ENCODE measurements around the gene NEUROG1. TPM values are rescaled to one million over a fixed set of nuclear protein-coding genes. Genes with fewer than 3 reads are reported as not detected.

Gene NEUROG1
- polyA plus RNA-seq, 1 donor from 2014 or later: not detected

GRCh38 chr5:135567661-135568060 is 31.9 kb upstream of the NEUROG1 start:
- no peaks in the 10 kb centered on the region for H3K9me2 ChIP-seq (ENCODE audit: insufficient read depth, low read length)
- H3F3A ChIP-seq (ENCODE audit: insufficient read depth, low read length, poor library complexity, severe bottlenecking): no peaks in the 10 kb centered on the region
- TF ChIP-seq EP300 (conservative IDR thresholded peaks at IDR 0.05; ENCODE audit: poor library complexity, severe bottlenecking): no peak
- TF ChIP-seq TAF1 (IDR thresholded peaks at IDR 0.05; ENCODE audit: low read depth): no peak
- TF ChIP-seq RAD21 (conservative IDR thresholded peaks at IDR 0.05): no peak
- TF ChIP-seq MXI1 (conservative IDR thresholded peaks at IDR 0.05; ENCODE audit: poor library complexity, severe bottlenecking): no peak
- TF ChIP-seq, protein P1, sequence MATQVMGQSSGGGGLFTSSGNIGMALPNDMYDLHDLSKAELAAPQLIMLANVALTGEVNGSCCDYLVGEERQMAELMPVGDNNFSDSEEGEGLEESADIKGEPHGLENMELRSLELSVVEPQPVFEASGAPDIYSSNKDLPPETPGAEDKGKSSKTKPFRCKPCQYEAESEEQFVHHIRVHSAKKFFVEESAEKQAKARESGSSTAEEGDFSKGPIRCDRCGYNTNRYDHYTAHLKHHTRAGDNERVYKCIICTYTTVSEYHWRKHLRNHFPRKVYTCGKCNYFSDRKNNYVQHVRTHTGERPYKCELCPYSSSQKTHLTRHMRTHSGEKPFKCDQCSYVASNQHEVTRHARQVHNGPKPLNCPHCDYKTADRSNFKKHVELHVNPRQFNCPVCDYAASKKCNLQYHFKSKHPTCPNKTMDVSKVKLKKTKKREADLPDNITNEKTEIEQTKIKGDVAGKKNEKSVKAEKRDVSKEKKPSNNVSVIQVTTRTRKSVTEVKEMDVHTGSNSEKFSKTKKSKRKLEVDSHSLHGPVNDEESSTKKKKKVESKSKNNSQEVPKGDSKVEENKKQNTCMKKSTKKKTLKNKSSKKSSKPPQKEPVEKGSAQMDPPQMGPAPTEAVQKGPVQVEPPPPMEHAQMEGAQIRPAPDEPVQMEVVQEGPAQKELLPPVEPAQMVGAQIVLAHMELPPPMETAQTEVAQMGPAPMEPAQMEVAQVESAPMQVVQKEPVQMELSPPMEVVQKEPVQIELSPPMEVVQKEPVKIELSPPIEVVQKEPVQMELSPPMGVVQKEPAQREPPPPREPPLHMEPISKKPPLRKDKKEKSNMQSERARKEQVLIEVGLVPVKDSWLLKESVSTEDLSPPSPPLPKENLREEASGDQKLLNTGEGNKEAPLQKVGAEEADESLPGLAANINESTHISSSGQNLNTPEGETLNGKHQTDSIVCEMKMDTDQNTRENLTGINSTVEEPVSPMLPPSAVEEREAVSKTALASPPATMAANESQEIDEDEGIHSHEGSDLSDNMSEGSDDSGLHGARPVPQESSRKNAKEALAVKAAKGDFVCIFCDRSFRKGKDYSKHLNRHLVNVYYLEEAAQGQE (IDR thresholded peaks at IDR 0.05; ENCODE audit: borderline replicate concordance): no peak
- TF ChIP-seq EZH2 (IDR thresholded peaks at IDR 0.05; ENCODE audit: borderline replicate concordance, insufficient read depth, low read length, poor library complexity, severe bottlenecking): no peak
- TF ChIP-seq POLR2AphosphoS5 (IDR thresholded peaks at IDR 0.05): no peak
- no peak overlapping the region for H3K9ac ChIP-seq (ENCODE audit: low read length)
- H3K4me3 ChIP-seq (ENCODE audit: low read length): no peak overlapping the region
- H3K27ac ChIP-seq (ENCODE audit: low read length): no peak overlapping the region
- H3K27me3 ChIP-seq (ENCODE audit: insufficient read depth, low read depth, low read length): no peaks in the 10 kb centered on the region
- H4K20me1 ChIP-seq (ENCODE audit: insufficient read depth): no peaks in the 10 kb centered on the region
- H3K36me3 ChIP-seq (ENCODE audit: insufficient read depth, low read length): no peaks in the 10 kb centered on the region
- H3K4me2 ChIP-seq (ENCODE audit: low read length): no peak overlapping the region
- H3K9me3 ChIP-seq (ENCODE audit: low read length): no peaks in the 10 kb centered on the region
- no peaks in the 10 kb centered on the region for H3K79me2 ChIP-seq (replicated peaks; ENCODE audit: insufficient read depth, low read length)
- H2AFZ ChIP-seq (ENCODE audit: low read depth, low read length): no peak overlapping the region

DNA sequence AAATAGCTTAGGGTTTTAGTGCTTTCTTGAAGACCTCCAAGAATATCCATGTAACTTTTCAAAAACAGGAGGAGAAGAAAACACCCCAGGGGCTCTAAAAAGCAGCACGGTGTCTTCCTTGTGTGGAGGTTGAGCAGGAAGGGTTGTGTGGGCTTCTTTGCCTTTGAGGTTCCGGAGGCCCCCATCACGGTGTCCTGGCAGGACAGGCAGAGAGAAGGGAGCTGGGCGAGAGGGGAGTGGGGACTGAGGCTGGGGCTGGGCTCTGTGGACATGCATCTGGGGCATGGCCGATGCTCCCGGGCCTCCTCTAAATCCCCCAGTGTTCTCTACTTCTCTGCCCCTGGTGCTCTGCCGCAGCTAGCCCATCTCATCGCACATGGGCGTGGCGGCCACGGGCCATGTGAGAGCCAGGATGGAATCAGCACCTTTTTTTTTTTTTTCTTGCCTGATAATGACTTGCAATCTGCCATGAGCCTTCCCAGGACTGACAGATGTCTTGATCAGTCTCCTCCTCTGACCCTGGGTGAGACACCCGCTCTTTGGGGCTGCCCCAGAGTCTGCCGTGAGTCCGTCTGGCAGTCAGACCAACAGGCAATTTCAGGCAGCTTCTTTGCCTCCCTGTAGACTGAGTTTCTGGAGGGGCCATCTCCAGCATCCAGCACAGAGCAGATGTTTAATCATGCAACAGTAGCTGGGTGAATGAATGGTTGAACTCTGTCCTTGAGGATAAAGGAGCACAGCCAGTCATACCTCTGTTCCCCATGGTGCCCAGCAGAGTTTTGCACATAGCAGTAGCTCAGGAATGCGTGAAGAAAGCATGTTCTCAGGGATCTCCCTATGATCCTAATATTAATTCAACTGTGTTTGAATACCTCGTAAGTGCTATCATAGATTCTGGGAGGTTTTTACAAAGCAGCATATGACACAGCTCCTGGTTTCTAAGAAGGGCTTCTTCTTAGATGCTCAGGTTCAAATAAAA is 30.9 kb upstream of the NEUROG1 start:
- Histone ChIP-seq H3K4me2 (ENCODE audit: low read length) (no peak overlapping the region), H3K9ac (ENCODE audit: low read length) (no peak overlapping the region), H3K4me3 (ENCODE audit: low read length) (no peak overlapping the region), H3K9me3 (ENCODE audit: low read length) (no peaks in the 10 kb centered on the region), H3K79me2 (replicated peaks; ENCODE audit: insufficient read depth, low read length) (no peaks in the 10 kb centered on the region), H2AFZ (ENCODE audit: low read depth, low read length) (no peak overlapping the region), H4K20me1 (ENCODE audit: insufficient read depth) (no peaks in the 10 kb centered on the region), H3F3A (ENCODE audit: insufficient read depth, low read length, poor library complexity, severe bottlenecking) (no peaks in the 10 kb centered on the region), H3K27ac (ENCODE audit: low read length) (no peak overlapping the region), H3K9me2 (ENCODE audit: insufficient read depth, low read length) (no peaks in the 10 kb centered on the region), H3K27me3 (ENCODE audit: insufficient read depth, low read depth, low read length) (no peaks in the 10 kb centered on the region), H3K36me3 (ENCODE audit: insufficient read depth, low read length) (no peaks in the 10 kb centered on the region)
- TF ChIP-seq, protein P2, sequence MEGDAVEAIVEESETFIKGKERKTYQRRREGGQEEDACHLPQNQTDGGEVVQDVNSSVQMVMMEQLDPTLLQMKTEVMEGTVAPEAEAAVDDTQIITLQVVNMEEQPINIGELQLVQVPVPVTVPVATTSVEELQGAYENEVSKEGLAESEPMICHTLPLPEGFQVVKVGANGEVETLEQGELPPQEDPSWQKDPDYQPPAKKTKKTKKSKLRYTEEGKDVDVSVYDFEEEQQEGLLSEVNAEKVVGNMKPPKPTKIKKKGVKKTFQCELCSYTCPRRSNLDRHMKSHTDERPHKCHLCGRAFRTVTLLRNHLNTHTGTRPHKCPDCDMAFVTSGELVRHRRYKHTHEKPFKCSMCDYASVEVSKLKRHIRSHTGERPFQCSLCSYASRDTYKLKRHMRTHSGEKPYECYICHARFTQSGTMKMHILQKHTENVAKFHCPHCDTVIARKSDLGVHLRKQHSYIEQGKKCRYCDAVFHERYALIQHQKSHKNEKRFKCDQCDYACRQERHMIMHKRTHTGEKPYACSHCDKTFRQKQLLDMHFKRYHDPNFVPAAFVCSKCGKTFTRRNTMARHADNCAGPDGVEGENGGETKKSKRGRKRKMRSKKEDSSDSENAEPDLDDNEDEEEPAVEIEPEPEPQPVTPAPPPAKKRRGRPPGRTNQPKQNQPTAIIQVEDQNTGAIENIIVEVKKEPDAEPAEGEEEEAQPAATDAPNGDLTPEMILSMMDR (IDR thresholded peaks at IDR 0.05; ENCODE audit: poor library complexity, severe bottlenecking): no peak
- no peak for TF ChIP-seq POLR2AphosphoS5 (IDR thresholded peaks at IDR 0.05)
- TF ChIP-seq TAF1 (IDR thresholded peaks at IDR 0.05; ENCODE audit: low read depth): no peak
- TF ChIP-seq MXI1 (conservative IDR thresholded peaks at IDR 0.05; ENCODE audit: poor library complexity, severe bottlenecking): no peak
- no peak for TF ChIP-seq SMC3 (conservative IDR thresholded peaks at IDR 0.05; ENCODE audit: poor library complexity)
- no peak for TF ChIP-seq EP300 (conservative IDR thresholded peaks at IDR 0.05; ENCODE audit: poor library complexity, severe bottlenecking)
- TF ChIP-seq, protein P1 (IDR thresholded peaks at IDR 0.05; ENCODE audit: borderline replicate concordance): no peak
- no peak for TF ChIP-seq RAD21 (conservative IDR thresholded peaks at IDR 0.05)
- no peak for TF ChIP-seq EZH2 (IDR thresholded peaks at IDR 0.05; ENCODE audit: borderline replicate concordance, insufficient read depth, low read length, poor library complexity, severe bottlenecking)
